ENCODE measurements around the gene ANKRD2. TPM values are rescaled to one million over a fixed set of nuclear protein-coding genes. Genes with fewer than 3 reads are reported as not detected.

ANKRD2 gene
- total RNA-seq, 2 donors from 2014 or later, result 0.25 to 0.39 TPM

GRCh38 chr10:97599272-97599619 is 26.7 kb downstream of the ANKRD2 start:
- ATAC-seq (no peak), DNase-seq (ENCODE audit: low spot score in 2 of 2) (no peak)
- Mint-ChIP-seq H3K36me3 (no peaks in the 10 kb centered on the region), H3K9me3 (no peaks in the 10 kb centered on the region), H3K27ac (peak overlapping the region; percentile 9 to 89)

- ATAC-seq (no peak), DNase-seq (ENCODE audit: low spot score in 2 of 2) (no peak)
- Mint-ChIP-seq H3K36me3 (no peaks in the 10 kb centered on the region), H3K9me3 (no peaks in the 10 kb centered on the region), H3K27ac (peak overlapping the region in 1 of 2 donors; percentile 36)
Measured at GRCh38 chr10:97600616-97601015, 28.0 kb downstream of the ANKRD2 start.

GRCh38 chr10:97601268-97602215 is 29.0 kb downstream of the ANKRD2 start:
- no peaks in the 10 kb centered on the region for H3K9me3 Mint-ChIP-seq
- H3K27ac Mint-ChIP-seq, result no peak overlapping the region

GRCh38 chr10:97607095-97607636 is 34.6 kb downstream of the ANKRD2 start:
- Mint-ChIP-seq H3K36me3 (no peaks in the 10 kb centered on the region), H3K9me3 (no peaks in the 10 kb centered on the region), H3K27ac (no peak overlapping the region)
- no peak for DNase-seq (ENCODE audit: low spot score in 2 of 2)
- no peak for ATAC-seq

More at GRCh38 chr10:97601268-97602215, 29.0 kb downstream of the ANKRD2 start:
- DNase-seq (ENCODE audit: low spot score in 2 of 2) (no peak), ATAC-seq (no peak)
- no peaks in the 10 kb centered on the region for H3K36me3 Mint-ChIP-seq

GRCh38 chr10:97608991-97609561 is 36.5 kb downstream of the ANKRD2 start:
- Mint-ChIP-seq H3K9me3 (no peaks in the 10 kb centered on the region), H3K27ac (no peak overlapping the region), H3K36me3 (no peaks in the 10 kb centered on the region)
- no peak for ATAC-seq
- DNase-seq (ENCODE audit: low spot score in 2 of 2), result no peak

GRCh38 chr10:97611473-97611872 is 38.9 kb downstream of the ANKRD2 start:
- H3K9me3 Mint-ChIP-seq, result no peaks in the 10 kb centered on the region

GRCh38 chr10:97612386-97612785 is 39.8 kb downstream of the ANKRD2 start:
- DNase-seq (ENCODE audit: low spot score in 2 of 2) (no peak), ATAC-seq (peak in 1 of 2 donors; percentile 52)
- no peaks in the 10 kb centered on the region for H3K9me3 Mint-ChIP-seq
- H3K36me3 Mint-ChIP-seq, result no peaks in the 10 kb centered on the region
- no peak overlapping the region for H3K27ac Mint-ChIP-seq

More at GRCh38 chr10:97611473-97611872, 38.9 kb downstream of the ANKRD2 start:
- Mint-ChIP-seq H3K27ac (no peak overlapping the region), H3K36me3 (no peaks in the 10 kb centered on the region)
- ATAC-seq, result no peak
- no peak for DNase-seq (ENCODE audit: low spot score in 2 of 2)

GRCh38 chr10:97618285-97618684 is 45.7 kb downstream of the ANKRD2 start:
- no peak for ATAC-seq
- H3K9me3 Mint-ChIP-seq, result no peaks in the 10 kb centered on the region
- no peak for DNase-seq (ENCODE audit: low spot score in 2 of 2)
- peak overlapping the region in 1 of 2 donors; percentile 75 for H3K27ac Mint-ChIP-seq
- no peaks in the 10 kb centered on the region for H3K36me3 Mint-ChIP-seq

GRCh38 chr10:97618733-97619132 is 46.2 kb downstream of the ANKRD2 start:
- Mint-ChIP-seq H3K36me3 (no peaks in the 10 kb centered on the region), H3K9me3 (no peaks in the 10 kb centered on the region), H3K27ac (no peak overlapping the region)
- no peak for ATAC-seq
- no peak for DNase-seq (ENCODE audit: low spot score in 2 of 2)

- DNase-seq (ENCODE audit: low spot score in 2 of 2) (no peak), ATAC-seq (no peak)
- H3K9me3 Mint-ChIP-seq, result no peaks in the 10 kb centered on the region
- H3K36me3 Mint-ChIP-seq, result no peaks in the 10 kb centered on the region
- no peak overlapping the region for H3K27ac Mint-ChIP-seq
Measured at GRCh38 chr10:97623277-97623676, 50.7 kb downstream of the ANKRD2 start.

- Mint-ChIP-seq H3K36me3 (no peaks in the 10 kb centered on the region), H3K27ac (no peak overlapping the region), H3K9me3 (no peaks in the 10 kb centered on the region)
- ATAC-seq, result no peak
- DNase-seq (ENCODE audit: low spot score in 2 of 2), result no peak
Measured at GRCh38 chr10:97627731-97628130, 55.2 kb downstream of the ANKRD2 start.

GRCh38 chr10:97628228-97628627 is 55.6 kb downstream of the ANKRD2 start:
- H3K36me3 Mint-ChIP-seq, result peaks cover 3% of the 10 kb centered on the region in 2 donors

GRCh38 chr10:97629289-97629688 is 56.7 kb downstream of the ANKRD2 start:
- H3K27ac Mint-ChIP-seq, result no peak overlapping the region
- no peaks in the 10 kb centered on the region for H3K9me3 Mint-ChIP-seq
- no peak for DNase-seq (ENCODE audit: low spot score in 2 of 2)
- peaks cover 6% of the 10 kb centered on the region in 2 donors for H3K36me3 Mint-ChIP-seq
- no peak for ATAC-seq

More at GRCh38 chr10:97628228-97628627, 55.6 kb downstream of the ANKRD2 start:
- Mint-ChIP-seq H3K27ac (no peak overlapping the region), H3K9me3 (no peaks in the 10 kb centered on the region)
- DNase-seq (ENCODE audit: low spot score in 2 of 2), result no peak
- ATAC-seq, result no peak

- ATAC-seq (no peak), DNase-seq (ENCODE audit: low spot score in 2 of 2) (no peak)
- no peak overlapping the region for H3K27ac Mint-ChIP-seq
- H3K36me3 Mint-ChIP-seq, result peaks cover 6% of the 10 kb centered on the region in 2 donors
- H3K9me3 Mint-ChIP-seq, result no peaks in the 10 kb centered on the region
Measured at GRCh38 chr10:97631098-97631497, 58.5 kb downstream of the ANKRD2 start.

GRCh38 chr10:97632949-97633884 is 60.6 kb downstream of the ANKRD2 start, which contains the start of gene MORN4:
MORN4 (minus strand) TSS chr10:97633500; CDS start chr10:97619653, 13,847 bp downstream.
- H3K27ac Mint-ChIP-seq, result peak within 1 kb of the TSS; percentile 87 to 96
- H3K9me3 Mint-ChIP-seq, result no peaks in the 10 kb centered on the region
- peaks cover 6% of the 10 kb centered on the region in 2 donors for H3K36me3 Mint-ChIP-seq
- peak; percentile 89 to 95 for DNase-seq (ENCODE audit: low spot score in 2 of 2)
- peak; percentile 99 for ATAC-seq
